Measurements from ENCODE around the gene SLC16A3.

- no peak for TF ChIP-seq MAX (IDR thresholded peaks at IDR 0.05)
- no peak for TF ChIP-seq RAD21 (IDR thresholded peaks at IDR 0.05)
- TF ChIP-seq, protein P1, sequence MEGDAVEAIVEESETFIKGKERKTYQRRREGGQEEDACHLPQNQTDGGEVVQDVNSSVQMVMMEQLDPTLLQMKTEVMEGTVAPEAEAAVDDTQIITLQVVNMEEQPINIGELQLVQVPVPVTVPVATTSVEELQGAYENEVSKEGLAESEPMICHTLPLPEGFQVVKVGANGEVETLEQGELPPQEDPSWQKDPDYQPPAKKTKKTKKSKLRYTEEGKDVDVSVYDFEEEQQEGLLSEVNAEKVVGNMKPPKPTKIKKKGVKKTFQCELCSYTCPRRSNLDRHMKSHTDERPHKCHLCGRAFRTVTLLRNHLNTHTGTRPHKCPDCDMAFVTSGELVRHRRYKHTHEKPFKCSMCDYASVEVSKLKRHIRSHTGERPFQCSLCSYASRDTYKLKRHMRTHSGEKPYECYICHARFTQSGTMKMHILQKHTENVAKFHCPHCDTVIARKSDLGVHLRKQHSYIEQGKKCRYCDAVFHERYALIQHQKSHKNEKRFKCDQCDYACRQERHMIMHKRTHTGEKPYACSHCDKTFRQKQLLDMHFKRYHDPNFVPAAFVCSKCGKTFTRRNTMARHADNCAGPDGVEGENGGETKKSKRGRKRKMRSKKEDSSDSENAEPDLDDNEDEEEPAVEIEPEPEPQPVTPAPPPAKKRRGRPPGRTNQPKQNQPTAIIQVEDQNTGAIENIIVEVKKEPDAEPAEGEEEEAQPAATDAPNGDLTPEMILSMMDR (IDR thresholded peaks at IDR 0.05; ENCODE audit: low read depth, low read length, missing input control): no peak
- TF ChIP-seq RXRA (IDR thresholded peaks at IDR 0.05): no peak
- no peak for TF ChIP-seq TAF1 (conservative IDR thresholded peaks at IDR 0.05)
- TF ChIP-seq, protein P2, sequence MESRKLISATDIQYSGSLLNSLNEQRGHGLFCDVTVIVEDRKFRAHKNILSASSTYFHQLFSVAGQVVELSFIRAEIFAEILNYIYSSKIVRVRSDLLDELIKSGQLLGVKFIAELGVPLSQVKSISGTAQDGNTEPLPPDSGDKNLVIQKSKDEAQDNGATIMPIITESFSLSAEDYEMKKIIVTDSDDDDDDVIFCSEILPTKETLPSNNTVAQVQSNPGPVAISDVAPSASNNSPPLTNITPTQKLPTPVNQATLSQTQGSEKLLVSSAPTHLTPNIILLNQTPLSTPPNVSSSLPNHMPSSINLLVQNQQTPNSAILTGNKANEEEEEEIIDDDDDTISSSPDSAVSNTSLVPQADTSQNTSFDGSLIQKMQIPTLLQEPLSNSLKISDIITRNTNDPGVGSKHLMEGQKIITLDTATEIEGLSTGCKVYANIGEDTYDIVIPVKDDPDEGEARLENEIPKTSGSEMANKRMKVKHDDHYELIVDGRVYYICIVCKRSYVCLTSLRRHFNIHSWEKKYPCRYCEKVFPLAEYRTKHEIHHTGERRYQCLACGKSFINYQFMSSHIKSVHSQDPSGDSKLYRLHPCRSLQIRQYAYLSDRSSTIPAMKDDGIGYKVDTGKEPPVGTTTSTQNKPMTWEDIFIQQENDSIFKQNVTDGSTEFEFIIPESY (IDR thresholded peaks at IDR 0.05): no peak
- no peak for TF ChIP-seq YY1 (IDR thresholded peaks at IDR 0.05)
- TF ChIP-seq, protein P3, sequence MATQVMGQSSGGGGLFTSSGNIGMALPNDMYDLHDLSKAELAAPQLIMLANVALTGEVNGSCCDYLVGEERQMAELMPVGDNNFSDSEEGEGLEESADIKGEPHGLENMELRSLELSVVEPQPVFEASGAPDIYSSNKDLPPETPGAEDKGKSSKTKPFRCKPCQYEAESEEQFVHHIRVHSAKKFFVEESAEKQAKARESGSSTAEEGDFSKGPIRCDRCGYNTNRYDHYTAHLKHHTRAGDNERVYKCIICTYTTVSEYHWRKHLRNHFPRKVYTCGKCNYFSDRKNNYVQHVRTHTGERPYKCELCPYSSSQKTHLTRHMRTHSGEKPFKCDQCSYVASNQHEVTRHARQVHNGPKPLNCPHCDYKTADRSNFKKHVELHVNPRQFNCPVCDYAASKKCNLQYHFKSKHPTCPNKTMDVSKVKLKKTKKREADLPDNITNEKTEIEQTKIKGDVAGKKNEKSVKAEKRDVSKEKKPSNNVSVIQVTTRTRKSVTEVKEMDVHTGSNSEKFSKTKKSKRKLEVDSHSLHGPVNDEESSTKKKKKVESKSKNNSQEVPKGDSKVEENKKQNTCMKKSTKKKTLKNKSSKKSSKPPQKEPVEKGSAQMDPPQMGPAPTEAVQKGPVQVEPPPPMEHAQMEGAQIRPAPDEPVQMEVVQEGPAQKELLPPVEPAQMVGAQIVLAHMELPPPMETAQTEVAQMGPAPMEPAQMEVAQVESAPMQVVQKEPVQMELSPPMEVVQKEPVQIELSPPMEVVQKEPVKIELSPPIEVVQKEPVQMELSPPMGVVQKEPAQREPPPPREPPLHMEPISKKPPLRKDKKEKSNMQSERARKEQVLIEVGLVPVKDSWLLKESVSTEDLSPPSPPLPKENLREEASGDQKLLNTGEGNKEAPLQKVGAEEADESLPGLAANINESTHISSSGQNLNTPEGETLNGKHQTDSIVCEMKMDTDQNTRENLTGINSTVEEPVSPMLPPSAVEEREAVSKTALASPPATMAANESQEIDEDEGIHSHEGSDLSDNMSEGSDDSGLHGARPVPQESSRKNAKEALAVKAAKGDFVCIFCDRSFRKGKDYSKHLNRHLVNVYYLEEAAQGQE (IDR thresholded peaks at IDR 0.05): no peak
- no peak for TF ChIP-seq HNF4G (IDR thresholded peaks at IDR 0.05)
- no peak for TF ChIP-seq JUND (IDR thresholded peaks at IDR 0.05)
- TF ChIP-seq SP1 (IDR thresholded peaks at IDR 0.05): no peak
- TF ChIP-seq GABPA (IDR thresholded peaks at IDR 0.05 in 1 of 2, conservative IDR thresholded peaks at IDR 0.05 in 1 of 2): no peak
- TF ChIP-seq, protein P4, sequence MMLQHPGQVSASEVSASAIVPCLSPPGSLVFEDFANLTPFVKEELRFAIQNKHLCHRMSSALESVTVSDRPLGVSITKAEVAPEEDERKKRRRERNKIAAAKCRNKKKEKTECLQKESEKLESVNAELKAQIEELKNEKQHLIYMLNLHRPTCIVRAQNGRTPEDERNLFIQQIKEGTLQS (IDR thresholded peaks at IDR 0.05): no peak
- no peak for TF ChIP-seq FOXA1 (IDR thresholded peaks at IDR 0.05)
These were observed 42.6 kb upstream of the SLC16A3 start for GRCh38 chr17:82186221-82186620.
